Neural cell (in vitro differentiated cells): Measurements from ENCODE around the gene CHP2. TPM values are rescaled to one million over a fixed set of nuclear protein-coding genes. Genes with fewer than 3 reads are reported as not detected.

ENCODE experiments used
- H2AFZ ChIP-seq: fragments of 200-600, 300-800 bp; sonication (generic), shearing (Covaris generic); 2 replicates; pipeline ENCODE4 v1.6.0; 2014; ENCODE audit warnings: low read depth, mild to moderate bottlenecking, antibody characterized with exemption, low read length, moderate library complexity
- H3F3A ChIP-seq: fragments of 200-600 bp; shearing (Covaris generic); 2 replicates; pipeline ENCODE4 v1.6.1; 2016; ENCODE audit warnings: mild to moderate bottlenecking, moderate library complexity, mixed read lengths, antibody characterized with exemption, low read length; ENCODE audit not compliant: insufficient read depth, poor library complexity, severe bottlenecking
- H3K27ac ChIP-seq: fragments of 200-600, 300-800 bp; sonication (generic), shearing (Covaris generic); 2 replicates; pipeline ENCODE4 v1.5.1; 2014; ENCODE audit warnings: mild to moderate bottlenecking, low read length, moderate library complexity
- H3K27me3 ChIP-seq: fragments of 300-800, 200-600 bp; sonication (generic), shearing (Covaris generic); 2 replicates; pipeline ENCODE4 v1.6.0; 2014; ENCODE audit warnings: mild to moderate bottlenecking, low read depth, low read length, moderate library complexity; ENCODE audit not compliant: insufficient read depth
- H3K36me3 ChIP-seq: fragments of 300-800, 200-600 bp; sonication (generic), shearing (Covaris generic); 2 replicates; pipeline ENCODE4 v1.5.1; 2014; ENCODE audit warnings: mild to moderate bottlenecking, antibody characterized with exemption, low read length, moderate library complexity; ENCODE audit not compliant: insufficient read depth
- H3K4me2 ChIP-seq: fragments of 300-800, 200-600 bp; sonication (generic), shearing (Covaris generic); 2 replicates; pipeline ENCODE4 v1.6.0; 2014; ENCODE audit warnings: mild to moderate bottlenecking, low read length
- H3K4me3 ChIP-seq: fragments of 300-800, 200-600 bp; sonication (generic), shearing (Covaris generic); 2 replicates; pipeline ENCODE4 v1.5.1; 2014; ENCODE audit warnings: mild to moderate bottlenecking, low read length, moderate library complexity
- H3K79me2 ChIP-seq: fragments of 200-600 bp; shearing (Covaris generic); replicated peaks from 2 replicates; pipeline ENCODE4 v1.6.0; 2014; ENCODE audit warnings: mild to moderate bottlenecking, low read length, moderate library complexity; ENCODE audit not compliant: insufficient read depth
- H3K9ac ChIP-seq: fragments of 300-800, 200-600 bp; sonication (generic), shearing (Covaris generic); 2 replicates; pipeline ENCODE4 v1.6.1; 2016; ENCODE audit warnings: mild to moderate bottlenecking, low read length, mixed read lengths
- H3K9me2 ChIP-seq: fragments of 200-600 bp; shearing (Covaris generic); 2 replicates; pipeline ENCODE4 v1.6.1; 2016; ENCODE audit warnings: mild to moderate bottlenecking, low read length, mixed read lengths; ENCODE audit not compliant: insufficient read depth
- H3K9me3 ChIP-seq: fragments of 200-600, 300-800 bp; sonication (generic), shearing (Covaris generic); 2 replicates; pipeline ENCODE4 v1.6.1; 2016; ENCODE audit warnings: mild to moderate bottlenecking, mixed run types, low read length, moderate library complexity, mixed read lengths
- H4K20me1 ChIP-seq: fragments of 200-600 bp; shearing (Covaris generic); 2 replicates; pipeline ENCODE4 v1.6.1; 2016; ENCODE audit warnings: mild to moderate bottlenecking, mixed run types; ENCODE audit not compliant: insufficient read depth
- EZH2 ChIP-seq: fragments of 200-600, 300-800 bp; shearing (Covaris generic), sonication (generic); IDR thresholded peaks from 2 replicates; pipeline ENCODE4 v1.6.1; 2014; ENCODE audit warnings: antibody characterized with exemption, low read length, borderline replicate concordance, mild to moderate bottlenecking; ENCODE audit not compliant: insufficient read depth, poor library complexity, severe bottlenecking
- MXI1 ChIP-seq: fragments of 450-650 bp; conservative IDR thresholded peaks from 2 replicates; pipeline ENCODE4 v1.6.1; 2014; ENCODE audit warnings: antibody characterized with exemption, mild to moderate bottlenecking; ENCODE audit not compliant: poor library complexity, severe bottlenecking
- RAD21 ChIP-seq: fragments of 450-650 bp; conservative IDR thresholded peaks from 2 replicates; pipeline ENCODE4 v1.6.1; 2014; ENCODE audit warnings: antibody characterized with exemption, mild to moderate bottlenecking, moderate library complexity
- SMC3 ChIP-seq: fragments of 450-650 bp; conservative IDR thresholded peaks from 2 replicates; pipeline ENCODE4 v1.6.1; 2014; ENCODE audit warnings: antibody characterized with exemption, mild to moderate bottlenecking, moderate library complexity; ENCODE audit not compliant: poor library complexity
- TAF1 ChIP-seq: IDR thresholded peaks from 2 replicates; pipeline ENCODE4 v1.6.1; 2012; ENCODE audit warnings: low read depth
- polyA plus RNA-seq: library from polyadenylated mRNA; depleted of rRNA; stranded (reverse); fragments of >200 nt; gene quantifications from 2 replicates; pipeline ENCODE4 v1.2.3, GENCODE V29; 2014
- TF ChIP-seq, protein P1 (sequence below): IDR thresholded peaks from 2 replicates; pipeline ENCODE4 v1.6.1; 2012; ENCODE audit warnings: borderline replicate concordance
- TF ChIP-seq, protein P2 (sequence below): fragments of 450-650 bp; IDR thresholded peaks from 2 replicates; pipeline ENCODE4 v1.5.1; 2014; ENCODE audit warnings: antibody characterized with exemption, mild to moderate bottlenecking, moderate library complexity; ENCODE audit not compliant: poor library complexity, severe bottlenecking

Gene CHP2
- polyA plus RNA-seq, 1 donor from 2014 or later = not detected

DNA sequence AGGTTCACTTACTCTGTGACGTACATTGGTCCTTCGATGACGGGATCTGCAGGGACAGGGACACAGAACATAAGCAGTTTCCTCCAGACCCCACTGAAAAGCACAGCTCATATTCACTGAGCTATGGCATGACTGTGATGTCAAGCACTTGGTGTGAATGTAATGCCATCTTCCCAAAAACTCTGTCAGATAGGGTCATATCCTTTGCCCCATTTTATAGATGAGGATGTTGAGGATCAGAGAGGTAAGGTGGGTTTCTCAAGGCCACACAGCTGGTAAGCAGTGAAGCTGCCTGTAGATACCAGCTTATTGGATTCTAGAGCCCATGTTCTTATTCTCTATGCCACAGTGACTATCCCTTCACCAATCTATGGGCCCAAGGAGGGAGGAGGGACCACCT, 44.3 kb upstream of the CHP2 start:
- Histone ChIP-seq H3K36me3 (no peaks in the 10 kb centered on the region), H3K79me2 (no peaks in the 10 kb centered on the region), H4K20me1 (no peaks in the 10 kb centered on the region), H3F3A (no peaks in the 10 kb centered on the region), H3K4me2 (no peak overlapping the region), H2AFZ (no peak overlapping the region), H3K9me2 (no peaks in the 10 kb centered on the region), H3K27me3 (peaks cover 29% of the 10 kb centered on the region), H3K4me3 (no peak overlapping the region), H3K9me3 (no peaks in the 10 kb centered on the region), H3K9ac (no peak overlapping the region), H3K27ac (no peak overlapping the region)
- TF ChIP-seq MXI1 (no peak), TAF1 (no peak), RAD21 (no peak), EZH2 (no peak), SMC3 (no peak)
- TF ChIP-seq, protein P1, sequence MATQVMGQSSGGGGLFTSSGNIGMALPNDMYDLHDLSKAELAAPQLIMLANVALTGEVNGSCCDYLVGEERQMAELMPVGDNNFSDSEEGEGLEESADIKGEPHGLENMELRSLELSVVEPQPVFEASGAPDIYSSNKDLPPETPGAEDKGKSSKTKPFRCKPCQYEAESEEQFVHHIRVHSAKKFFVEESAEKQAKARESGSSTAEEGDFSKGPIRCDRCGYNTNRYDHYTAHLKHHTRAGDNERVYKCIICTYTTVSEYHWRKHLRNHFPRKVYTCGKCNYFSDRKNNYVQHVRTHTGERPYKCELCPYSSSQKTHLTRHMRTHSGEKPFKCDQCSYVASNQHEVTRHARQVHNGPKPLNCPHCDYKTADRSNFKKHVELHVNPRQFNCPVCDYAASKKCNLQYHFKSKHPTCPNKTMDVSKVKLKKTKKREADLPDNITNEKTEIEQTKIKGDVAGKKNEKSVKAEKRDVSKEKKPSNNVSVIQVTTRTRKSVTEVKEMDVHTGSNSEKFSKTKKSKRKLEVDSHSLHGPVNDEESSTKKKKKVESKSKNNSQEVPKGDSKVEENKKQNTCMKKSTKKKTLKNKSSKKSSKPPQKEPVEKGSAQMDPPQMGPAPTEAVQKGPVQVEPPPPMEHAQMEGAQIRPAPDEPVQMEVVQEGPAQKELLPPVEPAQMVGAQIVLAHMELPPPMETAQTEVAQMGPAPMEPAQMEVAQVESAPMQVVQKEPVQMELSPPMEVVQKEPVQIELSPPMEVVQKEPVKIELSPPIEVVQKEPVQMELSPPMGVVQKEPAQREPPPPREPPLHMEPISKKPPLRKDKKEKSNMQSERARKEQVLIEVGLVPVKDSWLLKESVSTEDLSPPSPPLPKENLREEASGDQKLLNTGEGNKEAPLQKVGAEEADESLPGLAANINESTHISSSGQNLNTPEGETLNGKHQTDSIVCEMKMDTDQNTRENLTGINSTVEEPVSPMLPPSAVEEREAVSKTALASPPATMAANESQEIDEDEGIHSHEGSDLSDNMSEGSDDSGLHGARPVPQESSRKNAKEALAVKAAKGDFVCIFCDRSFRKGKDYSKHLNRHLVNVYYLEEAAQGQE = no peak
- TF ChIP-seq, protein P2, sequence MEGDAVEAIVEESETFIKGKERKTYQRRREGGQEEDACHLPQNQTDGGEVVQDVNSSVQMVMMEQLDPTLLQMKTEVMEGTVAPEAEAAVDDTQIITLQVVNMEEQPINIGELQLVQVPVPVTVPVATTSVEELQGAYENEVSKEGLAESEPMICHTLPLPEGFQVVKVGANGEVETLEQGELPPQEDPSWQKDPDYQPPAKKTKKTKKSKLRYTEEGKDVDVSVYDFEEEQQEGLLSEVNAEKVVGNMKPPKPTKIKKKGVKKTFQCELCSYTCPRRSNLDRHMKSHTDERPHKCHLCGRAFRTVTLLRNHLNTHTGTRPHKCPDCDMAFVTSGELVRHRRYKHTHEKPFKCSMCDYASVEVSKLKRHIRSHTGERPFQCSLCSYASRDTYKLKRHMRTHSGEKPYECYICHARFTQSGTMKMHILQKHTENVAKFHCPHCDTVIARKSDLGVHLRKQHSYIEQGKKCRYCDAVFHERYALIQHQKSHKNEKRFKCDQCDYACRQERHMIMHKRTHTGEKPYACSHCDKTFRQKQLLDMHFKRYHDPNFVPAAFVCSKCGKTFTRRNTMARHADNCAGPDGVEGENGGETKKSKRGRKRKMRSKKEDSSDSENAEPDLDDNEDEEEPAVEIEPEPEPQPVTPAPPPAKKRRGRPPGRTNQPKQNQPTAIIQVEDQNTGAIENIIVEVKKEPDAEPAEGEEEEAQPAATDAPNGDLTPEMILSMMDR = no peak

DNA sequence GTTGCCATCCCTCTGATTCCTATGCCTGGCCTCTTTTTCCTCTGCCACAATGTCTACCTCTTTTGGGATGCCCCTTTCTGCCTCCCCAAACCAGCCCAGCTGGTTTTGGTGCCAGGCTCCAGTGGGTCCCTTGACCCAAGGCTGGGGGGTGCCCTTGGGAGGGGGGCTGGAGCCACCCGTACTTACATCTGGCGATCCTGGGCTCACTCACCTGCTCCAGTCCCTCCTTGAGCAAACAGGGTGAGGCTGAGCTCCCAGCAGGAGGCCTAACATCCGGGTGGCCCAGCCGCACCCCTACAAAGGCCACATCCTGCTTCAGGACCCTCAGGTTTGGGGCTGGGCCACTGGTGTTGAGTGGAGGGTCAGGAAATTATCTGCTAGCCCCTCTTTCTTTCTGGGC, 43.0 kb upstream of the CHP2 start:
- Histone ChIP-seq H3K79me2 (no peaks in the 10 kb centered on the region), H3K36me3 (no peaks in the 10 kb centered on the region), H3K9me2 (no peaks in the 10 kb centered on the region), H3K9me3 (no peaks in the 10 kb centered on the region), H2AFZ (no peak overlapping the region), H4K20me1 (no peaks in the 10 kb centered on the region), H3K4me3 (no peak overlapping the region), H3F3A (no peaks in the 10 kb centered on the region), H3K27ac (no peak overlapping the region), H3K9ac (no peak overlapping the region), H3K27me3 (peaks cover 29% of the 10 kb centered on the region), H3K4me2 (no peak overlapping the region)
- TF ChIP-seq EZH2 (no peak), MXI1 (no peak), TAF1 (no peak), SMC3 (no peak)
- TF ChIP-seq, protein P1 = no peak
